GM12801 (cell line): ENCODE measurements around the gene SPATA19.

Source experiments
- TF ChIP-seq, protein P1 (sequence below): IDR thresholded peaks from one replicate; pipeline ENCODE4 v1.5.1; 2011; ENCODE audit warnings: control low read depth; ENCODE audit not compliant: insufficient read length; ENCODE audit errors: extremely low read depth

The SPATA19 gene

DNA sequence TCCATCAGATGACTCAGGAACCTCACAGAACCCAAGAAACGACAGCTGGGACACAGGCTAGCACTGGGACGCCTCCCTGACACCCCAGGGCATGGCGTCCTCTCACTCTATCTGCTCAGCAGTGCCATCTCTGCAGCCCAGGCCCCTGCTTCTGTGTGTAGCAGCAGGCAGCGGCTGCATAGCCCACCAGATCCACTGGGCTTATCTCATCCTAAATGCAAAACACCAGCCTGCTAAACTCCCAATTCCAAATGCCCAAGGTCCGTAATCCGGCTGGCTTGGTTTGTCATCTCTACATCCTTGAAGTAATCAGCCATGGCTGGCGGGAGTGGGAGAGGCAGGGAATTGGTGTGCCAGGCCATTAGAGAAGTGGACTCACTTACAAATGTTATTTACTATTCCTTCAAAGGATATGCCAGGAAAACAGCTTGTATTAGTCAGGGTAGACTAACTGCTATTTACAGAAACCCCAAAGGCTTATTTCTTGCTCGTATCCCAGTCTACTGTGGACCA, 30.7 kb downstream of the SPATA19 start:
- TF ChIP-seq, protein P1, sequence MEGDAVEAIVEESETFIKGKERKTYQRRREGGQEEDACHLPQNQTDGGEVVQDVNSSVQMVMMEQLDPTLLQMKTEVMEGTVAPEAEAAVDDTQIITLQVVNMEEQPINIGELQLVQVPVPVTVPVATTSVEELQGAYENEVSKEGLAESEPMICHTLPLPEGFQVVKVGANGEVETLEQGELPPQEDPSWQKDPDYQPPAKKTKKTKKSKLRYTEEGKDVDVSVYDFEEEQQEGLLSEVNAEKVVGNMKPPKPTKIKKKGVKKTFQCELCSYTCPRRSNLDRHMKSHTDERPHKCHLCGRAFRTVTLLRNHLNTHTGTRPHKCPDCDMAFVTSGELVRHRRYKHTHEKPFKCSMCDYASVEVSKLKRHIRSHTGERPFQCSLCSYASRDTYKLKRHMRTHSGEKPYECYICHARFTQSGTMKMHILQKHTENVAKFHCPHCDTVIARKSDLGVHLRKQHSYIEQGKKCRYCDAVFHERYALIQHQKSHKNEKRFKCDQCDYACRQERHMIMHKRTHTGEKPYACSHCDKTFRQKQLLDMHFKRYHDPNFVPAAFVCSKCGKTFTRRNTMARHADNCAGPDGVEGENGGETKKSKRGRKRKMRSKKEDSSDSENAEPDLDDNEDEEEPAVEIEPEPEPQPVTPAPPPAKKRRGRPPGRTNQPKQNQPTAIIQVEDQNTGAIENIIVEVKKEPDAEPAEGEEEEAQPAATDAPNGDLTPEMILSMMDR: no peak

DNA sequence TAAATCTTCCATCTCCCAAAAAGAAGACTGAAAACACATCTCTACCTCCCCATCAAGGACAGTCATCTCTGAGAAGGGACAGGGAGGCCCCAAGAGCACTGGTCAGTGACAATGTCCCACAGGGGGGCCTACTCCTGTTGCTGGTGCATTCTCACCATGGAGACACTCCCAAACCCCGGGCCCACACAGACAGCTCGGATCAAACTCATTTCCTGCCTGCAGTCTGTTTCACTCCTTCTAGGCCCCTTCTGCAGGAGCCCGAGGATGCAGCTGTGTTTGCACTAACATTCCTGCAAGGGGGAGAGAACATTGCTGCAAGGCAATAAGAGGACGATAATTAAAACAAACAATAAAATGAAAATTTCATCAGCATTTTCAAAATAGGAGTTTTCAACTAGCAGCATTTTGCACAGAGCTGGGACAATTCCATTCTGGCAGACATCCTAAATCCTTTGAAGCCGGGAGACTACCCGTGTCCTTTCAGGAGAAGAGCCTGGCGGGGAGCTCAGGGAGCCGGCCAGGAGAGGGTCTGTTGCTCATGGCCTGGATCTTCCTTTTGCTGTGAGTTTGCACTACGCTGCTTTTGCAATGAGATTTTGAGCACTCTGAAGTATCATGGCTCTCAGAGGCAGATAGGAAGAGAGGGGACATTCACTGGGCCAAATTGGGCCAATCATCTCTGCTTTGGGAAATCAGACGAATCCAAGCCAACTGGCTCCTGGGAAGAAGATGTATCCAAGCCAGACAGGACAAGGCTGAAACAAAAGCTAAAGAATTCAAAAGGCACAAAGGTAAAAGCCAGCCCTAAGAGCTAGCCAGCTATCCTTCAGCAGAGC, 33.2 kb downstream of the SPATA19 start:
- TF ChIP-seq, protein P1: no peak

DNA sequence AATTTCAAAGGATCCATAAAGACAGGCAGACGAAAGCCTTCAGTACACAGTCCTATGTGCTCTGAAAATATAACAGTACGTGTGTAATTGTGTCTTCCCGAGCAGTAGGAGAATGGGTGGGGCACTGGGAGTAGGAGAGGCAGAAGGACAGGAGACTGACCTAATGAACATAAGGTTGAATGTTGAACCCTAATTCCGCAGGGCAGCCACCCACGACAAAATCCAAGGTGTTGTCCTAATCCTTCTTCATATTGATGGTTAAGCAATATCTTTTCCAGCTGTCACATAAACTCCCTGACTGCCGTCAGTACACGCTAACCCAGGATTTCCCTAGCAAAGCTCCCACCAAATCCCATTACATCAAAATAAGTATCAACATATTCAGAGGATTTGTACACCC, 34.5 kb downstream of the SPATA19 start:
- TF ChIP-seq, protein P1: no peak

DNA sequence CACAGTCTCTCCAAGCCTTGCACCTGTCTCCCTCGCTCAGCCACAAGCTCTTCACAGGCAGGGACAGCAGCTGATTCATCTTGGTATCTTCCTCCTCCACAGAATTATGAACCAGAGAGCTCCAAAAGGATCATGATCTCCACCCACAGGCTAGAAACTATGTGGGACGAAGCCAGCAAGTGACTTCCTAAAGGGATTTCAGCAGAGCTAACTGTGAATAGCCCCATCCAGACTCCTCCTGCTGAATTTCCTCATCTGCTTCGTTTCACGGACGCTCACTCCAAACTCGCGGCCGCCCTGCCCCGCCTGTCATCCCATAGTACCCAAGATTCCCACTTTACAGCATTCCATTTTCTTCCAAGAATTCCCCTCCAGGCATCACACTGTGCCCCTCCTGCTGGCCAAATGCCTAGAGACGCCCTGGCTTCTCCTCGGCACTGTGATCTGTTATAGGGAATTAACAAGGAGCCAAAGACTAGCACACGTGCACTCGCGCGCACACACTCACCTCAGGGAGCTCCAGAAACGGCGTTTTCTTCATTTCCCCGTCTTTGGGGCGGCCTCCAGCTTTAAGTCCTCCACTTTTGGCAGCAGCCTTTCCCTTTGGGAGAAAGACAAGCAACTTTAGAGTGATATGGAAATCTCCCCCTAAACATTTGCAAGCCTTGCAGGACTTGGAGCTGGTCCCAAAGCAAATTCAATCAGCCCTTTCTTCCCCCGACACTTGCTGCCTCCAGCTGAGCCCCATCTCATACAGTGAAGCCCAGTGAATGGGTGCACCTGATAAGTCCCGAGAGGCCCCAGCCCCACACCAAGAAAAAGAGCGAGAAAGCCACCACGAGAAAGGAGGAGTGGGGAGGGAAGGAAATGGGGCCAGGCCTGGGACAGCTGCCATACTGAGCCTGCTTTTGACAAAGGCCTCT, 35.5 kb downstream of the SPATA19 start:
- TF ChIP-seq, protein P1: no peak

DNA sequence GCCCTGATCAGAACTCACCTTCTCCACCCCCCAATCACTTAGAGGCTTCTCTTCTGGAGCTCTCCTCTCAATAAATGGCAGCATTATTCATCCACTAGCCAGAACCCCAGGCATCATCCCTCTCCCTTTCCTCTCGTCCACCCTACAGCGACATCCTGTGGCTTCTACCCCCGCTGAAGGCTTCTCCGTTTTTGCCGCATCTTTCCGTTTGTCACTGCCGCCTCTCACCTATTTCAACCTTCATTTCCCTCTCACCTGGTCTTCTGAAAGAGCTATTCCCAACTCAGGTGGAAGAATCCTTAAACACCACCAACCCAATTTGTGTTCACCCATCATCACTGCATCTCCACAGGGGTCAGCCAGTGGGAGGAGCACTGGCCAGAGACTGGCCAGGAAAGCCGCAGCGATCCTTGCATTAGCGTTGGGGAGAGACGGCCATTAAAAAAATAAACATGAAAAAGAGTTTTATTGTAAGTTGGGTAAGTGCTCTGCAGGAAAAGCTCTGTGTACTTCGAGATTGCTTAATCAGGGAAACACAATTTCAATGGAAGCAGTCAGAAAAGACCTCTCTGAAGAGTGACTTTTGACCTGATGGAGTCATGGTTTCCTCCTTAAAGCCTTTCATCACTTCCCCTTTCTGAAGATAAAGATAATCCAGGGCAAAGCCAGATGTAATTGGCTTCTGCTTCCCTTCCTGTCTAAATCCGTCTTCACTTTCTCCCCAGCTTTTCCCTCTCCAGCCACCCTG, 36.7 kb downstream of the SPATA19 start:
- TF ChIP-seq, protein P1: no peak

DNA sequence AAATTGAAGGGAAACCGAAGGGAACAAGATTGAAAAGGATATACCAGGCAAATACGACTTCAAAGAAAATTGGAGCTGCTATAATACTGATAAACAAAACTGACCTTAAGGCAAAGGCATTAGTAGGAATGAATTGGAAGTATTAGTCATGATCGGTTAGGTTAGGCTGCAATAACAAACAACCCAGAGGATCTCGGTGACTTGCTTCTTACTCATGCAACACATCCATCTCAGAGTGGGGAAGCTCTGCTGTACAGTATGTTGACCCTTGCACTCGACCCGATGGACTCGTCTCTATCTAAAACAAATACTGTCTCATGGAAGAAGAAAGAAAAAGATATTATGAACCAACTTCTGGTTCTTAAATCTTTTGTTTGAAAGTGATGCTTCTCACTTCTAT, 42.3 kb downstream of the SPATA19 start:
- TF ChIP-seq, protein P1: no peak
